ENCODE data around the gene IDH3A.

DNA sequence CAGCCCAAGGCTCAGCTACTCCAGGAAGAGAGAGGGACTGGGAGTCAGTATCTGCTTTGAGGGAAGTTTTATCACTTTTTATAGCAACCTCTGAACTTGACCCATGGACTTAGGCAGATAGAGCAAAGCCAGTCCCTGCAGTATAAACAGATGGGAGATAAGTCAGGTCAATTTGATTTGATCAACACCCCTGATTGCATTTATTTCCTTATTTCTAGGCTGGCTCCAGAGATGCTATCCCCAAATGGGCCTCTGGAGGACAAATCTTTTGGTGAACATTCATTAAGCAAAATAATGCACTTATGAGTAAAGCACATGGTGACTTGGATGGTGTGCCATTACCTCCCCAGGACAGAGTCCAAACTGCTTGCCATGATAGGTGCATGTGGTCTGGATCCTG is 8.9 kb upstream of the IDH3A start:
- TF ChIP-seq CTCF (IDR thresholded peaks at IDR 0.05) (no peak), POLR2A (IDR thresholded peaks at IDR 0.05) (no peak)
